ENCODE data around the gene FER.
"Not testable (repeated sequence)": the region's sequence is repeated elsewhere in the genome, so short reads cannot be mapped to it uniquely, and the experiment has no call there.

FER gene

DNA sequence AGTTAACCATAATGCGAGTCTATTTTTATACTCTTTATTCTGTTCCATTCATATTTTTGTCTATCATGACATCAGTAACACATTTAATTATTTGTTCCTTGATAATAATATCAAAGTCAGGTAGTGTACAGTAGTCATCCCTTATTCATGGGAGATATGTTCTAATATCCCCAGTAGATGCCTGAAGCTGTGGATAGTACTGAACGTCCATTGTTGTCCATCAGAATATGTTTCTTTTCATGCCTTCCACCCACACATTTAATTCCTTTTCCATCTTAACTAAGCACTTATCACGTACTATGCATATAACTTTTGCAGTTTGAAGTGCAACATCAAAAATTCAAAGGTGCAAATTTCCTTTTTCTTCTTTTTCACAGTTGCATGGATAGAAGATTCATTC, 53.6 kb downstream of the FER start:
- no peak for DNase-seq

DNA sequence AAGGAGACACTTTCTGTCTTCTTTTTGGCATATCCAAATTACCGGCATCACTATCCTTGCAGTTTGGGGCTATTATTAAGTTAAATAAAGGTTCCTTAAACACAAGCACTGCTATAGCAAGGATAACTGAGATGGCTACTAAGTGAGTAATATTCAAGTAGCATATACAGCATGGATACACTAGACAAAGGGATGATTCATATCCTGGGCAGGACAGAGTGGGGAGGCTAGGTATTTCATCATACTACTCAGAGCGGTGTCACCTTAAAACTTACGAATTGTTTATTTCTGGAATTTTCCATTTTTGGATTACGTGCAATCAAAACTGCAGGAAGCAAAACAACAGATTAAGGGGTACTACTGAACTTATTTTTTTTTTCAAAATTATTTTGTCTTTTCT, 54.1 kb downstream of the FER start:
- DNase-seq: peak; percentile 71

DNA sequence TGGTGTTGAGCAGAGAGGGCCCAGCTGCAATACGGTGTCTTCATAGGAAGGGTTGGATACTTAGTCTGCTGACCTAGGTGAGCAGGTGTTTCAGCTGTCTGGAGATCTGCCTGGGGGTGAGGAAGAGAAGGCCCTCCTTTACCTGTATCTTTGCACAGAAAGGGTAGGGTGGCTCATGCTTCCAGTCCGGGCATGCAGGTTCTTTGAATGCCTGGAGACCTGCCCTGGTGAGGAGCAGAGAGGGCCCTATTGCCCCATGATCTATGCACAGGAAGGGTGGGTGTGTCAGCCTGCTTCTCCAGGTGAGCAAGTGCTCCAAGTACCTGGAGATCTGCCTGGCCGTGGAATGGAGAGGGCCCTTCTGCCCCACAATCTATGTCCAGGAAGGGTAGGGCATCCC, 63.0 kb downstream of the FER start:
- DNase-seq: no peak

DNA sequence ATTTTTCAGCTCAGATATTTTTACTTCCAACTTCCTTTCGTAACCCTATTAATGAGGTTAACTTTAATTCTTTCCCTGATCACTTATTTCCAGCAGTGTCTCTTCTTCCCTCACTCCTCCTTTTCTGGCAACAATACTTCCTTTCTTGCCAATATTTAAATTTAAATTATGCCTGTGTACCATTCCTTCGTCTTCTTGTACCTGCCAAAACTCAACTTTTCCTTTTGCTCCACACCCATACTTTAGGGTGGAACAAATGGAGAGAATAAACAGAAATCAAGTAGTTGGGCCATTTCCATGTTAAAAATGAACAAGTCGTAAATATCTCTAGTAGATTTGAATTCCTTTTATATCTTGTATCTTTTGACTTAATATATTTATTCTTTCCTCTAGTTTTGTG, 66.0 kb downstream of the FER start:
- no peak for DNase-seq

DNA sequence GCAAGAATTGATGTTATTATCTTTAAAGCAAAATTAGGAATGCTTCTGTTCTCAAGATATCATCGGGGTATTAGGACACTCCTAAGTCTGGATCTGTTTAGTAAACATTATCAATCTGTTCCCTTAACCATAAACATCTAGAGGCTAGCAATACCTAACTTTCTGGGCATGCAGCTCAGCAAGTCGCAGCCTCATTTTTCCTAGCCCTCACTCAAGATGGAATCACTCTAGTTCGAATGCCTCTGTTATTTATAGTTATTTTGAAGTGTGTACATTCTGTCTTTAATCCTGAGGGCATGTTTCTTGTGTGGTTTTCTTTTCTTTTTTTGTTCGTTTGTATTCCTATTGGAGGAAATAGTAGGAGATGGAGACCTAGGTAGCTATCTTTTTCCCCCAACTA, 66.9 kb downstream of the FER start:
- DNase-seq: no peak

DNA sequence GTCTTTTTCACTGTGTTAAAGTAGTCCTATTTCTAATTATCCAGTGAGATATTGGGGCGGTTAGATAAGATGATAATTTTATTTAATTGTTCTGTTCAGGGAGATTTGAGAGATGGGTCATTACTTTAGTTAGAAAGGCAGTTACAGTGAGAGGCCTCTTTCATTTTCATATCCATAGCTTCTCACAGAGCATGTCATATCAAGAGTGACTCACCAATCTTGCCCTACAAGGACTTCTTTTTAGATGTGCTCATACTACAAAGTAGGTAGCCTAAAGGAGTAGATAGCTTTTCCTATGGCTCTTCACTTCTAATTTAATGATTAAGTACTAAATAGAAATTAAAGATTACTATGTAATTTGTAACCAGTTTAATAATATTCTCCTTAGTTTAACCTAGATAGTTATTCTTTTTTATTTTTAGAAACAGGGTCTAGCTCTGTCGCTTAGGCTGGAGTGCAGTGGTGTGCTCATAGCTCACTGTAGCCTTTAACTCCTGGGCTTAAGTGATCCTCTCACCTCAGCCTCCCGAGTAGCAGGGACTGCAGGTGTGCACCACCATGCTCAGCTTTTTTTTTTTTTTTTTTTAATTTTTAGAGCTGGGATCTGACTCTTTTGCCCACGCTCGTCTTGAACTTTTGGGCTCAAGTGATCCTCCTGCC, 71.0 kb downstream of the FER start:
- peak; percentile 26 for DNase-seq

DNA sequence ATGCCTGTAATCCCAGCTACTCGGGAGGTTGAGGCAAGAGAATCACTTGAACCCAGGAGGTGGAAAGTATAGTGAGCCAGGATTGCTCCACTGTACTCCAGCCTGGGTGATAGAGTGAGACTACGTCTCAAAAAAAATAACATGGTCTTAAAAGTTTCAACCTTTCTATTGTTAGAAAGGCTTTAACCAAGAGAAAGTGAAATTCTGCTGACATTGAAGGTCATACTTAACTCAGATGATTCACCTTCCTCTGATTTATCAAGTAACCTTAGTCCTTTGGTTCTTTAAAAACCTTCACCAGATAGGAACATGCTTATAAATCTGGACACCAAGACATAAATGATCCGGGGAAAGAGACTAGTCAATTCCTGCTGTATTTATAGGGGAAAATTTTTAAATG, 73.3 kb downstream of the FER start:
- DNase-seq: no peak

DNA sequence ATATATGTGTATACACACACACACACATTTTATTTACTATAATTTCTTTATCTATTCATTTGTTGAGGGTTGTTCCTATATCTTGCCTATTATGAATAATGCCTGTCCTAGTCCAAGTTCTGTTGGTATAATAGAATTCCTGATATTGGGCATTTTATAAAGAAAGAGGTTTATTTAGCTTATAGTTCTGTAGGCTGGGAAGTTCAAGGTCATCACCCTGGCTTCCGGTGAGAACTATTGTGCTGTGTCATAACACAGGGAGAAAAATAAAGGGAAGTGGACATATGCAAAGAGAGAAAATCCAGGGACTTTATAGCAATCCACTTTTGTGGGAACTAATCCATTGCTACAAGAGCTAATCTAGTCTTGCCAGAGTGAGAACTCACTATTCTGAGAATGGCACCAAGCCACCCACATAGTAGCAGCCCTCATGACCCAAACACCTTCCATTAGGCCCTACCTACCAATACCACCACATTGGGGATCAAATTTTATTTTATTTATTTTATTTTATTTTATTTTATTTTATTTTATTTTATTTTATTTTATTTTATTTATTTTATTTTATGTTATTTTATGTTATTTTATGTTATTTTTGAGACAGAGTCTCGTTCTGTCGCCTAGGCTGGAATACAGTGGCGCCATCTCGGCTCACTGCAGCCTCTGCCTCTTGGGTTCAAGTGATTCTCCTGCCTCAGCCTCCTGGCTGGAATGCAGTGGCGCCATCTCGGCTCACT, 74.7 kb downstream of the FER start:
- DNase-seq: peak; percentile 8

DNA sequence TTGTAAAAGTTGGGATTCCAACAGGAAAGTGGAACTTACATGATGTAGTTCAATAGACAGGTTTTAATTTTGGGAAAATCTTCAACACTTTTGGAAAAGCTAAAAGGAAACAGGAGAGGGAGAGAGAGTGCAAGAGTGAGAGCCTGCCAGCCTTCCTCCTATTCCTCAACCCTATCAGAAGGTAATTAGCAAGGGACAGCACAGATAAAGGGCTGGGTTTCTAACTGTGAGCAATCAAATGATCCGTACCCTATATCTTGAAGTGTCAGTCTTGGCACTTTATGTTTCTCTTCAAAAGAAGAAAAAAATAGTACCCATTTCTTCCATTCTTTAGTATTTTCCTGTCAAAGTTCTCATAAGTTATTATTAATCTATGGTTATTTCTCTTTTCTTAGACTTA, 79.4 kb downstream of the FER start:
- no peak for DNase-seq

DNA sequence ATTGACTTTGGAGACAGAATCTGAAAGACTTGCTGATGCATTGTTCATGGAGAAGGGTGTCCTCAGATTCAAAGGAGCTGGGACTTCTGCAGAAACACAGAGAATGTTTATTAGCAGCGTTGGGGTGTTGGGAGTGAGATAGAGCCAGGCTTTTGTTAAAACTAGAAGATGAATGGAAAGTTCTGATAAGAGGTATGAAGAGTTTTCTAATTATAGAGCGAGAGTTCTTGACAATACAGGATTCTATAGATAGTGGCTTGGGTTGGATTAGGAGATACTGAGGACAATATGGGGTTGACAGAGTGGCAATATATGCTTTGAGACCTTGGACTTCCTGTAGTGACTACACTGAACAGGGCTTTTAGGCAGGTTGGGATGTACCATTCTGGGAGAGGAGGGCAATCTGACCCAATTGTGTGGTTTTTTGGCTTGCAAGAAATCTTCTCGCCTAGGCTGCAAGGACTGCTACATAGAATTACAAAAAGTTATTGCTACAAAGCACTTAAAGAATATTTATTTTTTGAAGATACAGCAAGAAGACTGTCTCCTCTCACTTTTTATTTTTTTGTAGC, 83.1 kb downstream of the FER start:
- no peak for DNase-seq

DNA sequence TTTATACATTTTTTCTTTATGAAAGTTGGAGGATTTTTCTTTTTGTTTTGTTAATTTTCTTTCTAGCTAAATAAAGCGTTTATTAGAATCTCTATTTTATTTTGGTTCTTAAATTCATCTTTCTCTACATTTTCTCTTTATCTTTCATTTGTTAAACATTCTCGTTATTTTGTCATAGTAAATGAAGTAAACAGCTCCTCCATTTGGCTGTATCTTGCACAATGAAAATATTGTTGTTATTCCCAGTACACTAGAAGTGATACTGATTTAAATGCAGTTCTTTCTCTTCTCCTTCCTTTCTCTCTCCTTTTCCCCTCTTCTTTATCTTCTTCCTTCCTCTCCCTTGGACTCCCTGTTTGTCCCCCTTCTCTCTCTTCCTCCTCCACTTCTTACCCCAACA, 88.8 kb downstream of the FER start:
- DNase-seq: no peak

DNA sequence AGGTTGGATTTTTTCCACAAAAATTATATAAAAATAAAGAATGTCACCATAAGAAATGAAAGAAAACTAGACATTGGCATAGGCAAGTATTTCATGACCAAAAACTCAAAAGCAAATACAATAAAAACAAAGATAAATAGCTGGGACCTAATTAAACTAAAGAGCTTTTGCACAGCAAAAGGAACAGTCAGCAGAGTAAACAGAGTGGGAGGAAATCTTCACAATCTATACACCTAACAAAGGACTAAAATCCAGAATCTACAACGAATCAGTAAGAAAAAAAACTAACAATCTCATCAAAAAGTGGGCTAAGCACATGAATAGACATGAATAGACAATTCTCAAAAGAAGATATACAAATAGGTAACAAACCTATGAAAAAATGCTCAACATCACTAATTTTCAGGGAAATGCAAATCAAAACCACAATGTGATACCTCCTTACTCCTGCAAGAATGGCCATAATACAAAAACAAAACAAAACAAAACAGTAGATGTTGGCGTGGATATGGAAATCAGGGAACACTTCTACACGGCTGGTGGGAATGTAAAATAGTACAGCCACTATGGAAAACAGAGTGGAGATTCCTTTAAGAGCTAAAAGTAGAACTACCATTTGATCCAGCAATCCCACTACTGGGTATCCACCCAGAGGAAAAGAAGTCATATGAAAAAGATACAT, 94.7 kb downstream of the FER start:
- not testable (repeated sequence) for DNase-seq

DNA sequence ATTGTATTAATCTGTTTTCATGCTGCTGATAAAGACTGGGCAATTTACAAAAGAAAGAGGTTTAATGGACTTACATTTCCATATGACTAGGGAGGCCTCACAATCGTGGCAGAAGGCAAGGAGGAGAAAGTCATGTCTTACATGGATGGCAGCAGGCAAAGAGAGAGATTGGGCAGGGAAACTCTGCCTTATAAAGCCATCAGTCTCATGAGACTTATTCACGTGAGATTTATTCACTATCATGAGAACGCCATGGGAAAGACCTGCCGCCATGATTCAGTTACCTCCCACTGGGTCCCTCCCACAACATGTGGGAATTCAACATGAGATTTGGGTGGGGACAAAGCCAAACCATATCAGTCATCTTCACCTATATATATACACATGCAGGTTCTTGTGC, 103.4 kb downstream of the FER start:
- DNase-seq: not testable (repeated sequence)

DNA sequence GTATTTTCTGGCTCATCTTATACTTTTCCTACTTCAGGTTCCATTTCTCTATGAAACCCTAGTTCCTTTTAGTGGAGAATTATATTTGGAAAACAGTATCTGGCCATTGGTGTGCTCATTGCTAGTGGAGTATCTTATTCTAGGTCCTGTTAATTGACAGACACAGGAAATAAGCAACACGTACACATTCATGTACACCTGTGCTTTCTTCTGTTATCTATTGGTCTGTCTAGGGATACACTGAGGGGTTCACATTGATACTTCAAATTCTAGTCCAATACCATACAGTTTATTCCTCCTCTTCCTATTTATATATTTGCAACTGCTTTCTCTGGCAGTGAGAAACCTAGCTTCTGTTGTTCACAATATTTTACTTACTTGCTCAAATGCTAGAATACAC, 110.2 kb downstream of the FER start:
- no peak for DNase-seq

DNA sequence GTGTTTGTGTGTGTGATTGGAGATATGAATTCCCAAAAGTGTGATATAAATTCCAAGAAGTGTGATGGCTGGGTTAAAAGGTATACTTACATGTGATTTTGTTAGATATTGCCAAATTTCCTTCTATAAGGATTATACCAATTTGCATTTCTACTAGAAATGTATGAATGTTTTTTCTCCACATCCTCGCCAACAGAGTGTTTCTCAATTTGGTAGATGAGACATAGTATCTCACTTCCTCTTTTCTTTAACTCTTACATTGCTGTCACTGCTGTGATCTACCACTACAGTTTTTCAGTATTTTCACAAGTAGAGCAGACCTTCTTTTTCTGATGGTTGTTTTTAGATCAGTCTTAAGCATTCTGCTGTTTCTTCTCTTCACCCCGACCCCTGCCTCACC, 111.3 kb downstream of the FER start:
- peak; percentile 95 for DNase-seq

DNA sequence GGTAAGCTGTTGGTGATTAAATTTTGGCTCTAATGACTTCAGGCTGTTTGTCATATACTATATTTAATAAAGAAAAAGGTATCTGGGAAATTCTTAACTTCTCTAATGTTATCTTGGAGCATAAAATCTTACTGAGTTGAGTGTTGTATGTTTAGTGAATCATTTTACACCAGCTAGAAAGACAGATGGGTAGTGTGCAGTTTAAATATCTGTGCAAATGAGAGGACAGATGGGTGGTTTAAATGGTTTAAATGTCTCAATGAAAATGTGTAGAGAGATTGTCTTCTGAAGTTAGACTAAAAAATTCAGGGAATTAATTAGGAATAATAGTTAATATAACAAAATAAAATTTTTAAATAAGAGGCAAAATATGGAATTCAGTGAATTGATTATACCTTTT, 114.5 kb downstream of the FER start:
- no peak for DNase-seq

DNA sequence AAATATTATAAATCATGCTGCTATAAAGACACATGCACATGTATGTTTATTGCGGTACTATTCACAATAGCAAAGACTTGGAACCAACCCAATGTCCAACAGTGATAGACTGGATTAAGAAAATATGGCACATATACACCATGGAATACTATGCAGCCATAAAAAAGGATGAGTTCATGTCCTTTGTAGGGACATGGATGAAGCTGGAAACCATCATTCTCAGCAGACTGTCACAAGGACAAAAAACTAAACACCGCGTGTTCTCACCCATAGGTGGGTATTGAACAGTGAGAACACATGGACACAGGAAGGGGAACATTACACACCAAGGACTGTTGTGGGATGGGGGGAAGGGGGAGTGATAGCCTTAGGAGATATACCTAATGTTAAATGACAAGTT, 118.4 kb downstream of the FER start:
- DNase-seq: not testable (repeated sequence)

DNA sequence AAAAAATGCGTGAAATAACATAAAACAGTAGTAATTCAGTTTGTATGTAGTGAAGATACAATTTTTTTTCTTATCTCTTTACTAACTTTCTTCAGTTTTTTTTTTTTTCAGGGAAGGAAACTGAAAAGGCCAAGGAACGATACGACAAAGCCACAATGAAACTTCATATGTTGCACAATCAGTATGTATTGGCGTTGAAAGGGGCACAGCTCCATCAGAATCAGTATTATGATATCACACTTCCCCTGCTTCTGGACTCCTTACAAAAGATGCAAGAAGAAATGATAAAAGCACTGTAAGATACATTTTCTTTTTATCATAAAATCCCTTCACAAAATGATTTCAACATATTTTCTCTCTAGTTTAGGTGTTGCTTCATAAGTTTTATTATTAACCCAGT, 120.0 kb downstream of the FER start:
- DNase-seq: peak; percentile 82

DNA sequence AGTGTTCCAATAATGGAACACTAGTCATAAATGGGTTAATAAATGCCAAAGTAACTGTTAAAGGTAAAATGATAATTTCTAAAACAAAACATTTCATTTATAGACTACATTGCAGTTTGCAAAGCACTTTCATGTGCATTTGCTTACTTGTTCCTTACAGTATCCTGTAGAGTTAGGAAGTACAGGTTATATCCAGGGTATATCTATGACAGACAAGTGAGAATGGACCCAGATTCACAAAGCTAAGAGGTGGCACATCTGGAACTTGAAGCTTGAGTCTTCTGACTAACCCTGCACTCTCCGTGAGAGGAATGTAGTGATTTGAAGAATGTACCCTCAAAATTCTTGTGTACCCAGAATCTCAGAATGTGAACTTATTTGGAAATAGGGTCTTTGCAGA, 121.4 kb downstream of the FER start:
- DNase-seq: no peak

DNA sequence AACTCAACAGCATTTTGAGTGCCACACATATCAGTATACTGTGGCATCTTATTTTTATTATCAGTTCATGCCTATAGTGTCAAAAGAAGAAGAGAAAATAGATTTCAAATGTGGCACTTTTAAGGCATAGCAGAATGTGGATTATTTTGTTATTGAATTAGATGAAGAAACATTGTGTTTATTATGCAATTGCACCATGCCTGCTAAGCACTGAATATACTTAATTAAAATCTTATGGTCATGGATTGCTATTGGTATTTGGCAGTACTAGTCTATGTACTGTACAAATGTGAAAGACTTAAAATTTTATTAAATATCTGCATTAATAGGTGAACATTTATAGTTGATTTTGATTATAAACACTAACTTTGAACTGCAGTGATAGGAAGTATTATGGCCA, 128.8 kb downstream of the FER start:
- DNase-seq: no peak

DNA sequence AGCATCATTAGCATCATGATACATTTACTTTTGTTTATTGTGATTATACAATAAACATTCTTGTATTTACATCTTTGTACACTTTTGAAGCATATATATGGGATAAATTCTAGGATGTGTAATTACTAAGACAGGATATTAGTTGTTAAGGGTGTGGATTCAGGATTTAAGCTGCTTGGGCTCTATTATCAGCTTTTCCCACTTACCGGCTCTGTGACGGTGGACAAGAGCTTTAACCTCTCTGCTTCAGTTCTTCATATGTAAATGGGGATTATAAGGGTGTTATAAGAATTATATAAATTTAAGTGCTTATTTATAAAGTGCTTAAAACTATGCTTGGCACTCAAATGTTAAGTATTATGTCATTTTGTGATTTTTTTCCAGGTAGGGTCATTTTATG, 131.1 kb downstream of the FER start:
- DNase-seq: no peak

DNA sequence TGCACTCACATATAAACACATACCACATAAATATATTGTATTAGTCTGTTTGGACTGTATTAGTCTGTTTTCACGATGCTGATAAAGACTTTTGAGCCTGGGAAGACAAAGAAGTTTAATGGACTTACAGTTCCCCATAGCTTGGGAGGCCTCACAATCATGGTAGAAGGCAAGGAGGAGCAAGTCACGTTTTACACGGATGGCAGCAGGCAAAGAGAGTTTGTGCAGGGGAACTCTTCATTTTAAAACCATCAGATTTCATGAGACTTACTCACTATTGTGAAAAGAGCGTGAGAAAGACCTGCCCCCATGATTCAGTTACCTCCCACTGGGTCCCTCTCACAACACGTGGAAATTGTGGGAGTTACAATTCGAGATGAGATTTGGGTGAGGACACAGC, 133.4 kb downstream of the FER start:
- no peak for DNase-seq

DNA sequence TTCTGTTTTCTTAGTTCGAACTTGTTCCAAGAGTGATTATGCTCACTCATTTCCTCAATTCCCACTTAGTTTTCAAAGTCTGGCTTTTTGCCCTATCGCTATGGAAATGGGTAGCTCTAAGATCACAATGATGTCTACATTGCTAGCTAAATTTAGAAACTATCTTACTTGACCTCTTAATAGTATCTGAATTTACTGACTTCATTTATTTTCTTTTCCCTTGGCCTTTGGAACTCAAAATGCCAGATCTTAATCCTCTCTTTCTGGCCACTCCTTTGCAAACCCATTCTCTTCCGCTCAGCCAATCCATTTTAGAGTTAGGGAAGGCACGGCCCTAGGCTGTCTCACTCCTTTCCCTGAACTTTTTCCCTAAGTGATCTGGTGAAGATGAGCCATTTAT, 137.0 kb downstream of the FER start:
- no peak for DNase-seq

DNA sequence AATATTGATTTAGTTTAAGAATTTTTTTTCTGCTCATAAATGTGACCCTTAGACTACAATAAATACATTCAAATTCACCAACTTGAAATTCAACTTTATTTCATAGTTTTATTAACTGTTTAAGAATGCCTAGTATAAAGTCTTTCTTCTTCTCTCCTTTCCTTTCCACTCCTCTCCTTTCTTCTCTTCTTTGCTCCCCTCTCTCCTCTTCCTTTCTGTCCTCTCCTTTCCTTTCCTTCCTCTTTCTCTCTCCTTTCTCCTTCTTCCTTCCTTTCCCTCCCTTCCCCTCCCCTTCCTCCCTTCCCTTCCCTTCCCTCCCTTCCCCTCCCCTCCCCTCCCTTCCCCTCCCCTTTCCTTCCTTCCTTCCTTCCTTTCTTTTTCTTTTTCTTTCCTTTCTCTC, 150.6 kb downstream of the FER start:
- DNase-seq: no peak
